Rectal smooth muscle tissue (tissue), 1 donor: Measurements from ENCODE around the gene MACROD2.

Experiments used
- H3K27ac ChIP-seq: one replicate; pipeline ENCODE4 v1.7.0; 2013; ENCODE audit warnings: low read depth, low read length, inconsistent platforms
- H3K27me3 ChIP-seq: one replicate; pipeline ENCODE4 v1.7.0; 2013; ENCODE audit warnings: low read length; ENCODE audit not compliant: control insufficient read depth, insufficient read depth
- H3K36me3 ChIP-seq: one replicate; pipeline ENCODE4 v1.7.0; 2013; ENCODE audit warnings: low read length; ENCODE audit not compliant: control insufficient read depth, insufficient read depth
- H3K4me1 ChIP-seq: one replicate; pipeline ENCODE4 v1.7.0; 2013; ENCODE audit warnings: low read length; ENCODE audit not compliant: control insufficient read depth, insufficient read depth
- H3K4me3 ChIP-seq: one replicate; pipeline ENCODE4 v1.7.0; 2013; ENCODE audit warnings: low read length
- H3K9ac ChIP-seq: one replicate; pipeline ENCODE4 v1.7.0; 2013; ENCODE audit warnings: low read length

The MACROD2 gene

GRCh38 chr20:14553774-14554534 lies 558.6 kb downstream of the MACROD2 start:
- Histone ChIP-seq H3K27me3 (no peaks in the 10 kb centered on the region), H3K27ac (no peak overlapping the region), H3K4me3 (no peak overlapping the region), H3K9ac (no peak overlapping the region), H3K36me3 (no peaks in the 10 kb centered on the region), H3K4me1 (no peaks in the 10 kb centered on the region)

- H3K9ac ChIP-seq, result no peak overlapping the region
- H3K36me3 ChIP-seq, result no peaks in the 10 kb centered on the region
- no peaks in the 10 kb centered on the region for H3K27me3 ChIP-seq
Measured at GRCh38 chr20:14555676-14556075, 560.4 kb downstream of the MACROD2 start.

GRCh38 chr20:14556206-14556605 lies 560.9 kb downstream of the MACROD2 start:
- H3K4me1 ChIP-seq, result no peaks in the 10 kb centered on the region
- H3K9ac ChIP-seq, result no peak overlapping the region

More at GRCh38 chr20:14555676-14556075, 560.4 kb downstream of the MACROD2 start:
- Histone ChIP-seq H3K4me3 (no peak overlapping the region), H3K27ac (no peak overlapping the region), H3K4me1 (no peaks in the 10 kb centered on the region)

GRCh38 chr20:14559612-14560011 lies 564.3 kb downstream of the MACROD2 start:
- H3K9ac ChIP-seq, result no peak overlapping the region
- H3K36me3 ChIP-seq, result no peaks in the 10 kb centered on the region
- H3K4me1 ChIP-seq, result no peaks in the 10 kb centered on the region
- no peak overlapping the region for H3K4me3 ChIP-seq
- no peaks in the 10 kb centered on the region for H3K27me3 ChIP-seq
- no peak overlapping the region for H3K27ac ChIP-seq

More at GRCh38 chr20:14556206-14556605, 560.9 kb downstream of the MACROD2 start:
- no peak overlapping the region for H3K4me3 ChIP-seq
- no peaks in the 10 kb centered on the region for H3K36me3 ChIP-seq
- no peaks in the 10 kb centered on the region for H3K27me3 ChIP-seq
- no peak overlapping the region for H3K27ac ChIP-seq

- H3K4me3 ChIP-seq, result no peak overlapping the region
- H3K27ac ChIP-seq, result no peak overlapping the region
- H3K36me3 ChIP-seq, result no peaks in the 10 kb centered on the region
- no peaks in the 10 kb centered on the region for H3K27me3 ChIP-seq
- H3K4me1 ChIP-seq, result no peaks in the 10 kb centered on the region
- H3K9ac ChIP-seq, result no peak overlapping the region
Measured at GRCh38 chr20:14561741-14562221, 566.5 kb downstream of the MACROD2 start.

GRCh38 chr20:14562981-14563380 lies 567.7 kb downstream of the MACROD2 start:
- no peaks in the 10 kb centered on the region for H3K4me1 ChIP-seq
- no peaks in the 10 kb centered on the region for H3K36me3 ChIP-seq
- no peak overlapping the region for H3K9ac ChIP-seq
- no peak overlapping the region for H3K27ac ChIP-seq
- no peak overlapping the region for H3K4me3 ChIP-seq
- H3K27me3 ChIP-seq, result no peaks in the 10 kb centered on the region

GRCh38 chr20:14566505-14566904 lies 571.2 kb downstream of the MACROD2 start:
- Histone ChIP-seq H3K9ac (no peak overlapping the region), H3K36me3 (no peaks in the 10 kb centered on the region), H3K27me3 (no peaks in the 10 kb centered on the region), H3K27ac (no peak overlapping the region), H3K4me3 (no peak overlapping the region), H3K4me1 (no peaks in the 10 kb centered on the region)

- Histone ChIP-seq H3K4me1 (no peaks in the 10 kb centered on the region), H3K9ac (no peak overlapping the region), H3K4me3 (no peak overlapping the region), H3K27me3 (no peaks in the 10 kb centered on the region), H3K36me3 (no peaks in the 10 kb centered on the region), H3K27ac (no peak overlapping the region)
Measured at GRCh38 chr20:14568225-14568624, 572.9 kb downstream of the MACROD2 start.

GRCh38 chr20:14568701-14569100 lies 573.4 kb downstream of the MACROD2 start:
- Histone ChIP-seq H3K4me3 (no peak overlapping the region), H3K27ac (no peak overlapping the region), H3K4me1 (no peaks in the 10 kb centered on the region), H3K36me3 (no peaks in the 10 kb centered on the region), H3K9ac (no peak overlapping the region), H3K27me3 (no peaks in the 10 kb centered on the region)

GRCh38 chr20:14569641-14570040 lies 574.3 kb downstream of the MACROD2 start:
- Histone ChIP-seq H3K4me1 (no peaks in the 10 kb centered on the region), H3K27ac (no peak overlapping the region), H3K36me3 (no peaks in the 10 kb centered on the region), H3K9ac (no peak overlapping the region), H3K27me3 (no peaks in the 10 kb centered on the region), H3K4me3 (no peak overlapping the region)

GRCh38 chr20:14570811-14571210 lies 575.5 kb downstream of the MACROD2 start:
- Histone ChIP-seq H3K4me1 (no peaks in the 10 kb centered on the region), H3K36me3 (no peaks in the 10 kb centered on the region), H3K27me3 (no peaks in the 10 kb centered on the region), H3K27ac (no peak overlapping the region), H3K4me3 (no peak overlapping the region), H3K9ac (no peak overlapping the region)

- Histone ChIP-seq H3K4me1 (no peaks in the 10 kb centered on the region), H3K27me3 (no peaks in the 10 kb centered on the region), H3K36me3 (no peaks in the 10 kb centered on the region), H3K27ac (no peak overlapping the region), H3K4me3 (no peak overlapping the region), H3K9ac (no peak overlapping the region)
Measured at GRCh38 chr20:14573676-14574075, 578.4 kb downstream of the MACROD2 start.
